ENCODE data around the gene SLC24A1. TPM values are rescaled to one million over a fixed set of nuclear protein-coding genes. Genes with fewer than 3 reads are reported as not detected.

Gene SLC24A1
- total RNA-seq, 1 donor from 2014 or later: 2.0 TPM

DNA sequence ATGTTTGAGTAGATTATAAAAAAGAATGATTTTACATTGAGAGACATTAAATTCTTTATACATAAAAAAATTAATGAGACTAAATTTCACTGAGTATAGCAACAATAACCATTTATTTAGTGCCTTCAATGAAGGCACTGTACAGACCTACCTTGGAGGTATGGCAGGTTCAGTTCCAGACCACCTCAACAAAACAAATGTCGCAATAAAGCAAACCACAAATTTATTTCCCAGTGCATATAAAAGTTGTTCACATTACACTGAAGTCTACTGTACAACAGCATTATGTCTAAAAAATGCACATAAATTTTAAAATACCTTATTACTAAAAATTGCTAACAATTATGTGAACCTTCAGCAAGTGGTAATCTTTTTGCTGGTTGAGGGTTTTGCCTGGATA, 58.8 kb downstream of the SLC24A1 start:
- no peak for DNase-seq (ENCODE audit: low spot score in 2 of 2)
- H3K9me3 ChIP-seq: no peaks in the 10 kb centered on the region
- no peaks in the 10 kb centered on the region for H3K27me3 ChIP-seq
- intact Hi-C loops (cut with DNase I): no loop called here
- no peaks in the 10 kb centered on the region for H3K4me1 ChIP-seq
- peaks cover 0 to 3% of the 10 kb centered on the region in 2 donors for H3K36me3 ChIP-seq
- H3K4me3 ChIP-seq: no peak overlapping the region
- no peak overlapping the region for H3K27ac ChIP-seq
- TF ChIP-seq, protein P1, sequence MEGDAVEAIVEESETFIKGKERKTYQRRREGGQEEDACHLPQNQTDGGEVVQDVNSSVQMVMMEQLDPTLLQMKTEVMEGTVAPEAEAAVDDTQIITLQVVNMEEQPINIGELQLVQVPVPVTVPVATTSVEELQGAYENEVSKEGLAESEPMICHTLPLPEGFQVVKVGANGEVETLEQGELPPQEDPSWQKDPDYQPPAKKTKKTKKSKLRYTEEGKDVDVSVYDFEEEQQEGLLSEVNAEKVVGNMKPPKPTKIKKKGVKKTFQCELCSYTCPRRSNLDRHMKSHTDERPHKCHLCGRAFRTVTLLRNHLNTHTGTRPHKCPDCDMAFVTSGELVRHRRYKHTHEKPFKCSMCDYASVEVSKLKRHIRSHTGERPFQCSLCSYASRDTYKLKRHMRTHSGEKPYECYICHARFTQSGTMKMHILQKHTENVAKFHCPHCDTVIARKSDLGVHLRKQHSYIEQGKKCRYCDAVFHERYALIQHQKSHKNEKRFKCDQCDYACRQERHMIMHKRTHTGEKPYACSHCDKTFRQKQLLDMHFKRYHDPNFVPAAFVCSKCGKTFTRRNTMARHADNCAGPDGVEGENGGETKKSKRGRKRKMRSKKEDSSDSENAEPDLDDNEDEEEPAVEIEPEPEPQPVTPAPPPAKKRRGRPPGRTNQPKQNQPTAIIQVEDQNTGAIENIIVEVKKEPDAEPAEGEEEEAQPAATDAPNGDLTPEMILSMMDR (IDR thresholded peaks at IDR 0.05): no peak

DNA sequence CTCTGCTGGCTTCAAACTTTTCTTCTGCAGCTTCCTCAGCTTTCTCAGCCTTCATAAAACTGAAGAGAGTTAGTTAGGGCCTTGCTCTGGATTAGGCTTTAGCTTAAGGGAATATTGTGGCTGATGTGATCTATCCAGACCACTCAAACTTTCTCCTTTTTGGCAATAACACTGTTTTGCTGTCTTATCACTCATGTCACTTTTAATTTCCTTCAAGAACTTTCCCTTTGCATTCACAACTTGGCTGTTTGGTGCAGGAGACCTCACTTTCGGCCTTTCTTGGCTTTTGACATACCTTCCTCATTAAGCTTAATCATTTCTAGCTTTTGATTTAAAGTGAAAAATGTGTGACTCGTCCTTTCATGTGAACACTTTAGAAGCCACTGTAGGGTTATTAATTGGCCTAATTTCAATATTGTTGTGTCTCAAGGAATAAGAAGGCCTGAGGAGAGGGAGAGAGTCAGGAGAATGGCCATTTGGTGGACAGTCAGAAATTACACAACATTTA, 60.7 kb downstream of the SLC24A1 start:
- H3K9me3 ChIP-seq: no peaks in the 10 kb centered on the region
- no peak for DNase-seq (ENCODE audit: low spot score in 2 of 2)
- H3K4me1 ChIP-seq: no peaks in the 10 kb centered on the region
- TF ChIP-seq, protein P1 (IDR thresholded peaks at IDR 0.05): no peak
- H3K4me3 ChIP-seq: no peak overlapping the region
- H3K36me3 ChIP-seq: no peaks in the 10 kb centered on the region
- intact Hi-C loops (cut with DNase I): no loop called here
- no peaks in the 10 kb centered on the region for H3K27me3 ChIP-seq
- H3K27ac ChIP-seq: no peak overlapping the region

DNA sequence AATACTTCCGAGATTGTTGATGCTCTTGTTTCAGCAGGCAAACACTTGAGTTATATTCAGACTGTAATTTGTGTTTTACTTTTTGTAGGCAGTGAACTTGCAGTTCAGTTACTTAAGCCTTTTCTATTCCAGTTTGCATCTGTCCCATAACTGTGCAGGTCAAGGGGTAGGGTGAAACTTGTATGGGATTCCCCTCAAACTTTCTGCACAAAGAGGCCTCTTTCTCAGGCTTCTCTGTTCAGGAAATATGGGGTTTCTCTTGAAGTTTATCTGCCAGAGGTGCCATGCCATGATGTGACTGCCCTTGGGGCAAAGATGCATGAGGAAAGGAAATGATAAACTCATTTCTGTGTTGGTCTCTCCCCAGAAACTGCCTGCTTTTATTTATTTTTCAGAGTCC, 66.7 kb downstream of the SLC24A1 start:
- Histone ChIP-seq H3K27me3 (no peaks in the 10 kb centered on the region), H3K9me3 (no peaks in the 10 kb centered on the region), H3K27ac (no peak overlapping the region), H3K36me3 (peaks cover 23 to 36% of the 10 kb centered on the region in 2 donors), H3K4me1 (no peaks in the 10 kb centered on the region), H3K4me3 (no peak overlapping the region)
- TF ChIP-seq, protein P1 (IDR thresholded peaks at IDR 0.05): no peak
- no peak for DNase-seq (ENCODE audit: low spot score in 2 of 2)
- intact Hi-C loops (cut with DNase I): no loop called here

DNA sequence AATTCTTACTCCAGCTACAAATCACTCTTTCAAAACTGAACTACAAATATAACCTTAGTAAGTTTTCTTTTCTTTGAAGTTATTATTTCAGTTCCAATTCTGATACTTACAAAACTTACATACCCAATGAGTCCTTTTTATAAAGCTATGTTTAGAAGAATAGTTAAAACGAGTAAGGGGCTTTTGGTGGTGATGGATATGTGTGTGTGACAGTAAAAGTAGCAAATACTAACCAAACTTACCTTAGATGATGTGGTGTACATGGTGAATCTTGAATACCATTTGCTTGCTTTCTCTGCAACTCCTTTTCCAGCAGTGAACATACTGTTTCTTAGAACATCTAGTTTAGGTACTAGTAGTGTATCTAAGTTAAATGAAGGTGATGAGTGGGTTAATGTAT, 68.4 kb downstream of the SLC24A1 start:
- Histone ChIP-seq H3K27ac (no peak overlapping the region), H3K27me3 (no peaks in the 10 kb centered on the region), H3K4me1 (no peaks in the 10 kb centered on the region), H3K9me3 (no peaks in the 10 kb centered on the region), H3K36me3 (peaks cover 23 to 39% of the 10 kb centered on the region in 2 donors), H3K4me3 (no peak overlapping the region)
- intact Hi-C loops (cut with DNase I): no loop called here
- no peak for DNase-seq (ENCODE audit: low spot score in 2 of 2)
- TF ChIP-seq, protein P1 (IDR thresholded peaks at IDR 0.05): no peak

DNA sequence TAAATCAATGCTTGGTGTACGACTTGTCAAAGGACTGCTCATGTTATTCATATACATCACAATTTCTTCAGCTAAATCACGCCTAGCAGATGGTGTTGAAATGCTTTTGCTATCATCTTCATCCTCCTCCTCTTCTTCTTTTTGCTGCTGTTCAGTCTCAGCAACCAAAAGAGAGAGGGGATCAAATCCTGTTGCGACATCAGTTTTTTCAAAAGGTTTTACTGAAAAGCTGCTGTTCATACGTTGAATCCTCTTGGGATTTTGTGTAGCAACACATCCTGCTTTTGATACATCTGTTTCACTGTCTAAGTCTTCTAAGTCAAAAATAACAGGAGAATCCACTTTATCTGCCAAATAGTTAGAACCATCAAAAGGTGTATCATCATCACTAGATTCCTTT, 69.0 kb downstream of the SLC24A1 start:
- H3K27ac ChIP-seq: no peak overlapping the region
- no peaks in the 10 kb centered on the region for H3K27me3 ChIP-seq
- TF ChIP-seq, protein P1 (IDR thresholded peaks at IDR 0.05): no peak

DNA sequence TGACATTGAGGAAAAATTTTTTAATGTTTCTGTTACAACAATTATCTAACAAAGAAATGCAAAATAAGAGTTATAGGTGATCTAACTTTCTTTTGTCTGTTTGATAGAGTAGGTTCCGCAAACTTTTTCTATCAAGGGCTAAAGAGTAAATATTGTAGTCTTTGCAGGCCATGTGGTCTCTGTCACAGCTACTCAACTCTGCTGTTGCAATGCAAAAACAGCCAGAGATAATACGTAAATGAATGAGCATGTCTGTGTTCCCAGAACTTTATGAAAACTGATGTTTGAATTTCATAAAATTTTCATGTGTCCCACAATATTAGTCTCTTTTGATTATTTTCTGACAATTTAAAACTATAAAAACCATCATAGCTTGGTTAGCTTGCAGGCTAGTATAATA, 73.3 kb downstream of the SLC24A1 start:
- H3K4me3 ChIP-seq: no peak overlapping the region
- no peaks in the 10 kb centered on the region for H3K9me3 ChIP-seq
- H3K27ac ChIP-seq: no peak overlapping the region
- no peaks in the 10 kb centered on the region for H3K27me3 ChIP-seq
- TF ChIP-seq, protein P1 (IDR thresholded peaks at IDR 0.05): no peak
- DNase-seq (ENCODE audit: low spot score in 2 of 2): no peak
- no peaks in the 10 kb centered on the region for H3K4me1 ChIP-seq
- intact Hi-C loops (cut with DNase I): no loop called here
- peaks cover 24 to 39% of the 10 kb centered on the region in 2 donors for H3K36me3 ChIP-seq

More for the DNA sequence above, 69.0 kb downstream of the SLC24A1 start:
- no peak overlapping the region for H3K4me3 ChIP-seq
- intact Hi-C loops (cut with DNase I): no loop called here
- H3K9me3 ChIP-seq: no peaks in the 10 kb centered on the region
- H3K36me3 ChIP-seq: peaks cover 23 to 43% of the 10 kb centered on the region in 2 donors
- no peak for DNase-seq (ENCODE audit: low spot score in 2 of 2)
- no peaks in the 10 kb centered on the region for H3K4me1 ChIP-seq

Measured in ascending aorta (tissue), 2 donors.